Measurements from ENCODE around the gene NECTIN2. TPM values are rescaled to one million over a fixed set of nuclear protein-coding genes. Genes with fewer than 3 reads are reported as not detected.

Gene NECTIN2
- total and polyA plus RNA-seq, 4 donors = 49.4 to 77.5 (median 55.5) TPM

DNA sequence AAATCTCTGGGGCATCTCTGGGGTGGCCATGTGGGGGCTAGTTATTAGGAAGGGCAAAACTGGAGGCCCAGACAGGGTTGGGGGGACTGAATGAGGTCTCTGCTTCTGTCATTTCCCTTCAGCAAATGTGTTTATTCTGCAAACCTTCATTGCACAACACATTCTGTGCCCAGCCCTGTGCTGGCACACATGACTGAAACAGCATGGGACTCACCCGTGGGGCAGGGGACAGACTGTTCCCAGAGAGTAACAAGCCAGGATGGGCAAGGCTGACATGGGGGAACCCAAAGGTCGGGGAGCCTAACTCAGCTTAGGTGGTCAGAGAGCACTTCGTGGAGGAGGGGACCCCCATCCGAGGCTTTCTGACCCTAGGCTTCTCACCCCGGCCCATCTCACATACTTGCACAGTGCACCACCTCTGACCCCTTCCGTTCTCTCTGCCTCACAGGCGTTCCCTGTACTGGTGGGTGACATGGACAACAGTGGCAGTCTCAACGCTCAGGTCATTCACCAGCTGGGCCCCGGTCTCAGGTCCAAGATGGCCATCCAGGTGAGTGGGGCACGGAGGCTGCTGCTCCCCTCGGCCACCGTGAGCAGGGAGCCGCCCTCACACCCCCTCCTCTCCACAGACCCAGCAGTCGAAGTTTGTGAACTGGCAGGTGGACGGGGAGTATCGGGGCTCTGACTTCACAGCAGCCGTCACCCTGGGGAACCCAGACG is 47.4 kb downstream of the NECTIN2 start:
- Histone ChIP-seq H3K36me3 (ENCODE audit: control insufficient read depth in 4 of 4, insufficient read depth in 3 of 4, low read depth in 1 of 4, low read length in 3 of 4) (peaks cover 7 to 47% (median 27%) of the 10 kb centered on the region in 4 donors), H3K9ac (ENCODE audit: low read depth in 1 of 2, low read length in 2 of 2) (no peak overlapping the region), H3K9me3 (ENCODE audit: control insufficient read depth in 4 of 4, low read length in 3 of 4) (no peaks in the 10 kb centered on the region), H3K4me3 (ENCODE audit: low read depth in 1 of 3, low read length in 3 of 3) (no peak overlapping the region), H3K4me1 (ENCODE audit: control insufficient read depth in 4 of 4, insufficient read depth in 4 of 4, low read length in 3 of 4) (peaks cover 11 to 29% (median 25%) of the 10 kb centered on the region in 4 donors), H3K27me3 (ENCODE audit: control insufficient read depth in 4 of 4, insufficient read depth in 4 of 4, low read length in 3 of 4) (no peaks in the 10 kb centered on the region), H3K27ac (ENCODE audit: low read depth in 1 of 2, low read length in 2 of 2) (no peak overlapping the region)
- whole genome bisulfite sequencing = 88% methylated on average over 18 of the region's 18 CpGs
- no peak for DNase-seq (ENCODE audit: low spot score)
- TF ChIP-seq, protein P1, sequence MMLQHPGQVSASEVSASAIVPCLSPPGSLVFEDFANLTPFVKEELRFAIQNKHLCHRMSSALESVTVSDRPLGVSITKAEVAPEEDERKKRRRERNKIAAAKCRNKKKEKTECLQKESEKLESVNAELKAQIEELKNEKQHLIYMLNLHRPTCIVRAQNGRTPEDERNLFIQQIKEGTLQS (IDR thresholded peaks at IDR 0.05) = no peak
- no peak for TF ChIP-seq GABPA (IDR thresholded peaks at IDR 0.05 in 1 of 2, conservative IDR thresholded peaks at IDR 0.05 in 1 of 2)
- TF ChIP-seq, protein P2, sequence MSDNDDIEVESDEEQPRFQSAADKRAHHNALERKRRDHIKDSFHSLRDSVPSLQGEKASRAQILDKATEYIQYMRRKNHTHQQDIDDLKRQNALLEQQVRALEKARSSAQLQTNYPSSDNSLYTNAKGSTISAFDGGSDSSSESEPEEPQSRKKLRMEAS (IDR thresholded peaks at IDR 0.05) = no peak
- TF ChIP-seq HNF4G (IDR thresholded peaks at IDR 0.05) = no peak
- no peak for TF ChIP-seq RAD21 (IDR thresholded peaks at IDR 0.05)
- TF ChIP-seq FOXA2 (IDR thresholded peaks at IDR 0.05) = no peak
- no peak for TF ChIP-seq RXRA (IDR thresholded peaks at IDR 0.05)
- no peak for TF ChIP-seq FOXA1 (IDR thresholded peaks at IDR 0.05)
- TF ChIP-seq, protein P3, sequence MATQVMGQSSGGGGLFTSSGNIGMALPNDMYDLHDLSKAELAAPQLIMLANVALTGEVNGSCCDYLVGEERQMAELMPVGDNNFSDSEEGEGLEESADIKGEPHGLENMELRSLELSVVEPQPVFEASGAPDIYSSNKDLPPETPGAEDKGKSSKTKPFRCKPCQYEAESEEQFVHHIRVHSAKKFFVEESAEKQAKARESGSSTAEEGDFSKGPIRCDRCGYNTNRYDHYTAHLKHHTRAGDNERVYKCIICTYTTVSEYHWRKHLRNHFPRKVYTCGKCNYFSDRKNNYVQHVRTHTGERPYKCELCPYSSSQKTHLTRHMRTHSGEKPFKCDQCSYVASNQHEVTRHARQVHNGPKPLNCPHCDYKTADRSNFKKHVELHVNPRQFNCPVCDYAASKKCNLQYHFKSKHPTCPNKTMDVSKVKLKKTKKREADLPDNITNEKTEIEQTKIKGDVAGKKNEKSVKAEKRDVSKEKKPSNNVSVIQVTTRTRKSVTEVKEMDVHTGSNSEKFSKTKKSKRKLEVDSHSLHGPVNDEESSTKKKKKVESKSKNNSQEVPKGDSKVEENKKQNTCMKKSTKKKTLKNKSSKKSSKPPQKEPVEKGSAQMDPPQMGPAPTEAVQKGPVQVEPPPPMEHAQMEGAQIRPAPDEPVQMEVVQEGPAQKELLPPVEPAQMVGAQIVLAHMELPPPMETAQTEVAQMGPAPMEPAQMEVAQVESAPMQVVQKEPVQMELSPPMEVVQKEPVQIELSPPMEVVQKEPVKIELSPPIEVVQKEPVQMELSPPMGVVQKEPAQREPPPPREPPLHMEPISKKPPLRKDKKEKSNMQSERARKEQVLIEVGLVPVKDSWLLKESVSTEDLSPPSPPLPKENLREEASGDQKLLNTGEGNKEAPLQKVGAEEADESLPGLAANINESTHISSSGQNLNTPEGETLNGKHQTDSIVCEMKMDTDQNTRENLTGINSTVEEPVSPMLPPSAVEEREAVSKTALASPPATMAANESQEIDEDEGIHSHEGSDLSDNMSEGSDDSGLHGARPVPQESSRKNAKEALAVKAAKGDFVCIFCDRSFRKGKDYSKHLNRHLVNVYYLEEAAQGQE (IDR thresholded peaks at IDR 0.05) = no peak

DNA sequence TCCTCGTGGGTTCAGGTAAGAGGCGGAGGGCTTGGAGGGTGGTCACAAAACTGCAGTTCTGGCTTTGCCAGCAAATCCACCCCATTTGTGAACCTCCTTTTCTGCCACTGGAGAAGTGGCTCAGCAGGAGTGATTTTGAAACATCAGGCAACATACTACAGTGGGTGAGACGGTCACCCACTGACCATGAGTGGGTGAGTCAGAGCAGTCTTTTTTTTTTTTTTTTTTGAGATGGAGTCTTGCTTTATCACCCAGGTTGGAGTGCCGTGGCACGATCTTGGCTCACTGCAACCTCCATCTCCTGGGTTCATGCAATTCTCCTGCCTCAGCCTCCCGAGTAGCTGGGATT is 47.9 kb downstream of the NECTIN2 start:
- H3K9me3 ChIP-seq (ENCODE audit: control insufficient read depth in 4 of 4, low read length in 3 of 4) = no peaks in the 10 kb centered on the region
- H3K27ac ChIP-seq (ENCODE audit: low read depth in 1 of 2, low read length in 2 of 2) = no peak overlapping the region
- 95% methylated on average over 6 of the region's 6 CpGs for WGBS
- no peaks in the 10 kb centered on the region for H3K27me3 ChIP-seq (ENCODE audit: control insufficient read depth in 4 of 4, insufficient read depth in 4 of 4, low read length in 3 of 4)
- TF ChIP-seq HNF4G (IDR thresholded peaks at IDR 0.05) = no peak
- TF ChIP-seq GABPA (IDR thresholded peaks at IDR 0.05 in 1 of 2, conservative IDR thresholded peaks at IDR 0.05 in 1 of 2) = no peak
- no peak for TF ChIP-seq RXRA (IDR thresholded peaks at IDR 0.05)
- no peak for TF ChIP-seq TAF1 (conservative IDR thresholded peaks at IDR 0.05)
- TF ChIP-seq RAD21 (IDR thresholded peaks at IDR 0.05) = no peak
- TF ChIP-seq, protein P4, sequence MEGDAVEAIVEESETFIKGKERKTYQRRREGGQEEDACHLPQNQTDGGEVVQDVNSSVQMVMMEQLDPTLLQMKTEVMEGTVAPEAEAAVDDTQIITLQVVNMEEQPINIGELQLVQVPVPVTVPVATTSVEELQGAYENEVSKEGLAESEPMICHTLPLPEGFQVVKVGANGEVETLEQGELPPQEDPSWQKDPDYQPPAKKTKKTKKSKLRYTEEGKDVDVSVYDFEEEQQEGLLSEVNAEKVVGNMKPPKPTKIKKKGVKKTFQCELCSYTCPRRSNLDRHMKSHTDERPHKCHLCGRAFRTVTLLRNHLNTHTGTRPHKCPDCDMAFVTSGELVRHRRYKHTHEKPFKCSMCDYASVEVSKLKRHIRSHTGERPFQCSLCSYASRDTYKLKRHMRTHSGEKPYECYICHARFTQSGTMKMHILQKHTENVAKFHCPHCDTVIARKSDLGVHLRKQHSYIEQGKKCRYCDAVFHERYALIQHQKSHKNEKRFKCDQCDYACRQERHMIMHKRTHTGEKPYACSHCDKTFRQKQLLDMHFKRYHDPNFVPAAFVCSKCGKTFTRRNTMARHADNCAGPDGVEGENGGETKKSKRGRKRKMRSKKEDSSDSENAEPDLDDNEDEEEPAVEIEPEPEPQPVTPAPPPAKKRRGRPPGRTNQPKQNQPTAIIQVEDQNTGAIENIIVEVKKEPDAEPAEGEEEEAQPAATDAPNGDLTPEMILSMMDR (IDR thresholded peaks at IDR 0.05; ENCODE audit: low read depth, low read length, missing input control) = no peak
- no peak for TF ChIP-seq FOXA2 (IDR thresholded peaks at IDR 0.05)
- TF ChIP-seq, protein P3 (IDR thresholded peaks at IDR 0.05) = no peak
- no peak for TF ChIP-seq SP1 (IDR thresholded peaks at IDR 0.05)
- no peak for TF ChIP-seq NR2F2 (IDR thresholded peaks at IDR 0.05)
- TF ChIP-seq, protein P2 (IDR thresholded peaks at IDR 0.05) = no peak
- TF ChIP-seq, protein P5, sequence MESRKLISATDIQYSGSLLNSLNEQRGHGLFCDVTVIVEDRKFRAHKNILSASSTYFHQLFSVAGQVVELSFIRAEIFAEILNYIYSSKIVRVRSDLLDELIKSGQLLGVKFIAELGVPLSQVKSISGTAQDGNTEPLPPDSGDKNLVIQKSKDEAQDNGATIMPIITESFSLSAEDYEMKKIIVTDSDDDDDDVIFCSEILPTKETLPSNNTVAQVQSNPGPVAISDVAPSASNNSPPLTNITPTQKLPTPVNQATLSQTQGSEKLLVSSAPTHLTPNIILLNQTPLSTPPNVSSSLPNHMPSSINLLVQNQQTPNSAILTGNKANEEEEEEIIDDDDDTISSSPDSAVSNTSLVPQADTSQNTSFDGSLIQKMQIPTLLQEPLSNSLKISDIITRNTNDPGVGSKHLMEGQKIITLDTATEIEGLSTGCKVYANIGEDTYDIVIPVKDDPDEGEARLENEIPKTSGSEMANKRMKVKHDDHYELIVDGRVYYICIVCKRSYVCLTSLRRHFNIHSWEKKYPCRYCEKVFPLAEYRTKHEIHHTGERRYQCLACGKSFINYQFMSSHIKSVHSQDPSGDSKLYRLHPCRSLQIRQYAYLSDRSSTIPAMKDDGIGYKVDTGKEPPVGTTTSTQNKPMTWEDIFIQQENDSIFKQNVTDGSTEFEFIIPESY (IDR thresholded peaks at IDR 0.05) = no peak
- no peak for TF ChIP-seq FOXA1 (IDR thresholded peaks at IDR 0.05)
- TF ChIP-seq, protein P1 (IDR thresholded peaks at IDR 0.05) = no peak
- no peak overlapping the region for H3K9ac ChIP-seq (ENCODE audit: low read depth in 1 of 2, low read length in 2 of 2)
- peaks cover 11 to 29% (median 25%) of the 10 kb centered on the region in 4 donors for H3K4me1 ChIP-seq (ENCODE audit: control insufficient read depth in 4 of 4, insufficient read depth in 4 of 4, low read length in 3 of 4)
- peaks cover 7 to 45% (median 27%) of the 10 kb centered on the region in 4 donors for H3K36me3 ChIP-seq (ENCODE audit: control insufficient read depth in 4 of 4, insufficient read depth in 3 of 4, low read depth in 1 of 4, low read length in 3 of 4)
- DNase-seq (ENCODE audit: low spot score) = no peak
- H3K4me3 ChIP-seq (ENCODE audit: low read depth in 1 of 3, low read length in 3 of 3) = no peak overlapping the region

Data from liver (tissue), 9 donors.